Activated CD4-positive, alpha-beta T cell treated with anti-CD3 and anti-CD28 coated beads, Interleukin-2, amount 50 U/mL, for 24 hours (primary cell): ENCODE measurements around the gene HSD3B2.

Experiments used
- DNase-seq, 2 donors: peaks; one replicate each; pipeline ENCODE4 v3.0.0-alpha.2; 2020; ENCODE audit warnings: low read depth in 1 of 2, low spot score in 1 of 2

HSD3B2 gene

DNA sequence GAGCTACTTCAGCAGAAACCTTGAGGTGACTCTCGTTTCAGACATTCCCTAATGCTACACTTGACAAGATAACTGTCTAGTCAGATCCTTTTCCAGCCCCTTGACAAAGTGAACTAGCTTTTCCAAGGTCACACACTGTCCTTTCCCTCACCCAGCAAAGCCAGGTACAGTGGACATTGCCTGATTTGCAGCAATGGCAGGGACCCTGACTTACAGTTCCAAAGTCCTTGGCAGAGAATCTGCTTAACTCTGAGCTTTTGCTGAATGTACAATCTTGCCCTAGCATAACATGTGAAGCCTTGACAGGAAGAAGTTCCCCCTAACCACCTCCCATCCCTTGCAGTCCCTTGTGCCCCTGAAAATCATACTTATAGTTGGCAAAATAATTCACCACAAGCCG lies 37.1 kb downstream of the HSD3B2 start:
- no peak for DNase-seq

DNA sequence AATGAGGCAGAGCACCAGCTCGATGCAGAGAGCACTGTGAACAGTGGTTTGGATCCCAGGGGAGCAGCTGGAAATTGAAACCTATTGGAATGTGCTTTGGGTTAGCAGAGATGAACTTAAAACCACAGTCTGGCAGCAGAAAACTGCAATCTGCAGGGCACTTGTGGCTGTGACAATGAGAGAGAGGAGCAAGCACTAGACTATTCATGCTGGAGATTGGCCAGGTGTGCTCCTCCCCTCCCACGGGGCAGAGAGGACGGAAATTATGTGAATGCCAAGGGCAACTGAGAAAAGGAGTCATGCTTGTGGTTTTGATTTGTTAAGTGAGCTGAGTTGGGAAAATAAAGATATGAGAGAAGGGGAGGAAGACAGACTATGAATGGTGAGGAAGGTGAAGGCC lies 38.1 kb downstream of the HSD3B2 start:
- peak in 1 of 2 donors; percentile 2 for DNase-seq

DNA sequence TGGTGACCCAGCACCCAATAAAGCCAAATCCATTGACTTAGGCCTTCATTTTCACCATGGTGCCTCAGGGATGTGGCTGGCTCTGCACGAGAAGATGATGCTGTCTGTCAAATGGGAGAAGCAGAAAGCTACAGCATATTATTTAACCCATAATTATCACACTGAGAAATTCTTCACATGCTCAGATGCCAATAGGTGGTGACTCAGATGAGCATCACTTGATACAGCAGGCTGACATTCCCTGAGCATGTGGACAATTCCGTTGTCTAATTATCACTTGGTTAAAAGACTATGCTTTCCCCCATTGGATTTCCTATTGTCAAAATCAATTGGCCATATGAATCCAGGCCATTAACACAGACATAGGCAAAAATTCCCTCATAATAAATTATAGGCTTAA lies 48.0 kb downstream of the HSD3B2 start:
- no peak for DNase-seq

DNA sequence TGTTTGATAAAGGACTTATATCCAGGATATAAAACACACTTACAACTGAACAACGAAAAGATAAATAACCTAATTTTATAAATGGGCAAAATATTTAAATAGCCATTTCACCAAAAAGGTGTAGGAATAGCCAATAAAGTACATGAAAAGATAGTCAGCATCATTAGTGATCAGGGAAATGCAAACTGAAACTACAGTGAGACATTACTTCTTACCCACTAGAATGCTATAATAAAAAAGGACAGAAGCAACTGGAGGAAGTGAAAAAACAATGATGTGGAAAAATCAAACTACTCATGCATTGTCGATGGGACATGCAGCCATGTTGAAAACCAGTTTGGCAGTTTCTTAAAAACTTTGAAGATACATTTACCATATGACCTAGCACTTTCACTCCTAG lies 48.6 kb downstream of the HSD3B2 start:
- no peak for DNase-seq

DNA sequence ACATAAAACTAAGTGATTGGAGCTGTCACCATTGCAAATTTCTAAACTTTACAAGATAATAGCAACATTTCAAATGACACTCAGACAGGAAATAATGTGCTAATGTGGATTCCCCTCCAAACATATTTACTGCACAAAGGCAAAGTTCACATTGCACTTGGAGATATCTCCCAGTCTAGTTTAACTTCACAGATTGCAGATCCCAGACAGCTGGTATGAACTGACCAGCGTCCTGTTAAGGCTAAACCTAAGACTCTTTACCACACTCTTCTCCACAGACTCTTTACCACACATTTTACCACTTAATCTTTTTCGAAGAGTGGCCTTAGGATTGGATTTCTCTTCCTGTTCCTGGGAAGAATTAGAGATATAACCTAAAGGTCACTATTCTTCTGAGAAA lies 51.5 kb downstream of the HSD3B2 start:
- DNase-seq, result no peak

DNA sequence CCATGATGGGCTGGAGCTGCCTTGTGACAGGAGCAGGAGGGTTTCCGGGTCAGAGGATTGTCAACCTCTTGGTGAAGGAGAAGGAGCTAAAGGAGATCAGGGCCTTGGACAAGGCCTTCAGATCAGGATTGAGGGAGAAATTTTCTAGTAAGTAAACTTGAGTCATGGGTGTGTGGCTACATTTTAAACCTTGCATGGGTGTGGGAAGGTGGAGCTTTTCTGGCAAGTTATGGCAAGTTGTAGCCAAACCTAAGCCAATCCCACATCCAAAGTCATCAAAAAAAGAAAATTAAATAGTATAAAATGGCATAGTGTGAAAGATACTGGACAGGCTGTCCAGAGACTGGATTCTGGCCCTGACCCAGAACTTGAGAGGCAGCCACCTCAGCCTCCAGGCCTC lies 52.3 kb downstream of the HSD3B2 start:
- no peak for DNase-seq

DNA sequence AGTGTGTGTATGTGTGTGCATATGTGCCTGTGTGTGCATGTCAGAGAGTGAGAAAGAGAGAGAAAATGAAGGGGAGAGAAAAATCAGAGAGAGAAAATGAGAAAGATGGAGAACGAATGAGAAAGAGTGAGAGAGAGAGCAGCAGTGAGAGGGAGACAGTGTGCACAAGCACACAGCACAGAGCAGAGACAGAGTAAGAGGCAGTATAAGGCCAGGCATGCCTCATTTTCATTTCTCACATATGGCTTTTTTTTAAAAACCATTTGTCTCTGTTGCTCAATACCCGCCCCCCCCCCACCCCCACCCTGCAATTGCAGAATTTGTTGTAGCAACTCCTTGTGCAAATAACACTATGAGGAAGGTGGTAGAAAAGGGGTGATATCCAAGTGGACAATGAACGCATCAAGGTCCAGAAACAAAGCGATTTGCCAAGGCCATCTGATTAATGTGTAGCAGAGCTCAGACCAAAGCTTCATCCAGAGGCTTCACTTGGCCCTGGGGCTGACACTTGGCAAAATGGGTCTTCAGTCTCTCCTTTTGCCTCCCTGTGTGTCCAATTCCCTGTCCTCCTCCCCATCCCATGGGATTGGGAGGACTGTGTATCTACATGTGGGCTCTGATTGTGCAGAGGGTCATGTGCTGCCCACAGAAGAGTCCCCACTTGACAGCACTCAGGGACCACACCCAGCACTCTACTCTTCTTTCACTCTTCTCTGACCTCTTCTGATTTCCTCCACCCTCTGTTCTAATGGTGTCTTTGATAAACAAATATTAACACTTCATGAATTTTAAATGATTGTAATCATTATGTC lies 53.1 kb downstream of the HSD3B2 start:
- no peak for DNase-seq

DNA sequence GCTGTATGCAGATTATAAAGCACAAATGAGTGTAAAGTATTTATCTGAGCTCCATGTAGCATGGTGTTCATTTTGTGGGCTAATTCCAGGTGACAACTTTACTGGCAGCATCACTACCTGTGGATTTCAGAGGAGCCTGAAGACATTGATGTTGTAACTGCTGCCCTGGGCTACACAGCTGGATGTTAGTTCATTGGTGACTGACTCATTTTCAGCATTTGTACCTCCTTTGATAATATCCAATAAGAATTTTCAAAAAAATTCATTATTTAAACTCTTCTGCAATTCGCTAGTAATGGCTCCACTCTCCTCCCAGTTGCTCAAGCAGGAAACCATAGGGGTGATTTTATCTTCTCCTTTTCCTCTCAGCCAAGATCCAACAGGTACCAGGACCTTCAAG lies 54.8 kb downstream of the HSD3B2 start:
- no peak for DNase-seq

DNA sequence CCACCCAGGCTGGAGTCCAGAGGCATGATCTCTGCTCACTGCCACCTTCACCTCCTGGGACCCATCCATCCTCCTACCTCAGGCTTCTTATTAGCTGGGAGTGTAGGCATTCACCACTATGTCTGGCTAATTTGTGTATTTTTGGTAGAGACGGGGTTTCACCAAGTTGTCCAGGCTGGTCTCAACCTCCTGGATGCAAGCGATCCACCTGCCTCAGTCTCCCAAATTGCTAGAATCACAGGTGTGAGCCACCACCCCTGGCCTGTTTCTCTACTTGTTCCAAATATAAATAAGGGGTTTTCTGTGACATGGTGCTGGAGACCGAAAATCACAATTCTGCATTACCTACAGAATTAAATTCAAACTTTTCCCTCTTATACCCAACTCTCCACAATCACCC lies 55.4 kb downstream of the HSD3B2 start:
- no peak for DNase-seq

DNA sequence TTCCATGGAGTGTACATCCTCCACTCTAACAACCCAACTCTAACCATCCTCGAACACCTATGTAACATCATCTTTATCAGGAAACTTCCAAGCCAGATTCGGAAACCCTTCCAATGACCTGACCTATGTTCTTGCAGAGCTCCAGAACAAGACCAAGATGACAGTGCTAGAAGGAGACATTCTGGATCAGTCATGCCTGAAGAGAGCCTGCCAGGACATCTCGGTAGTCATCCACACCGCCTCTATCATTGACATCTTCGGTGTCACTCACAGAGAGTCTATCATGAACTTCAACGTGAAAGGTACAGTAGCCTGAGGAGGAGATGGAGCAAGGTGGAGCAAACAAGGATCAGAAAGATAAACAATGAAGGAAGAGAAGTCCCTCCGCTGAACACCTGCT lies 56.0 kb downstream of the HSD3B2 start:
- DNase-seq, result no peak

DNA sequence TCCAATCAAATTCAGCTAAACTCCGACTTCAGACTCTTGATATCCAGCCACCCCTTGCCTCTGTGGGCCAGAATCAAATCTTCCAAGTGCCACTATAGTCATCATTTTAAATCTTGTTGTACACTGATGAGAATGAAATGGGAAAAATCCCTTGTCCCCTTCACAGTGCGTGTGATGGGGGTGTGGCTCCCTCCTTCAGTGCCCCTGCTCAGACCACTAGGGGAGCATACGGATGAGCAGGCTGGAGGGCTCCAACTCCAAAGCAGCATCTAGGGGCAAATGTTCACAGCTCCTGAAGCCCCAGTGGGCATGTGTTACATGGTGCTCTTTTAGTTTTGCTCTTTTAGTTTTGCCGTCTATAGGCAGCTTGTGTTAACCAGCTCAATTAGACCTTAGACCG lies 56.6 kb downstream of the HSD3B2 start:
- DNase-seq, result no peak

DNA sequence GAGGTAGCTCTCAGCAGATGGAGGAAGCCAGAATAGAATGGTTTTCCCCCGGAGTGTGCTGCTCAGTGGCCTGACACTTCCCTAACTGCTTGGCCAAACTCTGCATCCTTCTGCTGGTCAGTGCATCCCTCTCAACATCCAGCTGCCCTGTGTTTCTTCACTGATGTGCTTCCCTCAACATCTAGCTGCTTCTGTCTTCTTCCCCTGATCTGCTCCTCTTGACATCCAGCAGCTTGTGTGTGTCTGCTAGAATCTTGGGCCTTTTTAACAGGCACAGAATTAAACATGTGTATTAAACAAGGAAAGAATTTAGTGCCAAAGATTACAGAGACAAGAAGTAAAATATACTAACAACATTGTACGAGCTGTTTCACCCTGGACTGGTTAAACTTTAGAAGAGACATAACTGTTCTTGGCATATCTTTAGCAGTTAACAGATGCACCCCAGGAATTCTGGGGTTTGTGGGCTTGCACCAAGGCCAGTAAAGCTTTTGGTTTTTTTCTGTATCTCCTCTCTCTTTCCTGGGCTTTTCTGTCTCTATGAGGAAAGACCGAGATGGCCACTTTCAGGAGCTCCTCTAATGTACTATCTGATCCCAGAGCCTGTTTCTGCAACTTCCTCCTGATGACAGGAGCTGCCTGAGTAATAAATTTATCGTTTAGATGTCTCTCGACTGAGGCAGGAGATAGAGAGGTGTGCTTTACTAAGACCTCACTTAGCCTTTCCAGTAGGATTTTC lies 57.3 kb downstream of the HSD3B2 start:
- DNase-seq, result no peak
